Stimulated activated CD8-positive, alpha-beta memory T cell treated with anti-CD3 and anti-CD28 coated beads, Interleukin-2, amount 100 ng/mL, for 1 hour (primary cell): ENCODE results near the gene SORCS1.

Source experiments
- DNase-seq, 2 donors: peaks; one replicate each; pipeline ENCODE4 v3.0.0-alpha.2; 2020; ENCODE audit warnings: low read depth in 2 of 2

SORCS1 gene

DNA sequence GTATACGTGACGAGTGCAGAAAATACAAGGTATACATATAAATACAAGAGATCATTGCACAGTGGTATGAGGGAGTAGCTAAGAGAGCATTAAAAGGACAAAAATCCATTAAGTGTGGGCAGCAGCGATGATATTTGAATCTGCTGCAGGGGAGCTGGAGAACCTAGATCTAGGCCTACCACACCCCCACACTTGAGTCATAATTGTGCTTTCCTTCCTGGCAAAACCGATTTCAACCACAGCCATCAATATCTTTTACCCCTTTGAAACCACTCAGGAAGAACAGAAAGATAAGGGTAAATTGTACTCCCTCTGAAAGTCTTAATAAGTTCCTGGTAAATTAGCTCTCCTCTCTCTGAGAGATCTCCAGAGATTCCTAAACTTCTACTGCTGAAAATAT lies 345.0 kb downstream of the SORCS1 start:
- no peak for DNase-seq

GRCh38 chr10:106816318-106817085 lies 348.0 kb downstream of the SORCS1 start:
- DNase-seq: no peak

DNA sequence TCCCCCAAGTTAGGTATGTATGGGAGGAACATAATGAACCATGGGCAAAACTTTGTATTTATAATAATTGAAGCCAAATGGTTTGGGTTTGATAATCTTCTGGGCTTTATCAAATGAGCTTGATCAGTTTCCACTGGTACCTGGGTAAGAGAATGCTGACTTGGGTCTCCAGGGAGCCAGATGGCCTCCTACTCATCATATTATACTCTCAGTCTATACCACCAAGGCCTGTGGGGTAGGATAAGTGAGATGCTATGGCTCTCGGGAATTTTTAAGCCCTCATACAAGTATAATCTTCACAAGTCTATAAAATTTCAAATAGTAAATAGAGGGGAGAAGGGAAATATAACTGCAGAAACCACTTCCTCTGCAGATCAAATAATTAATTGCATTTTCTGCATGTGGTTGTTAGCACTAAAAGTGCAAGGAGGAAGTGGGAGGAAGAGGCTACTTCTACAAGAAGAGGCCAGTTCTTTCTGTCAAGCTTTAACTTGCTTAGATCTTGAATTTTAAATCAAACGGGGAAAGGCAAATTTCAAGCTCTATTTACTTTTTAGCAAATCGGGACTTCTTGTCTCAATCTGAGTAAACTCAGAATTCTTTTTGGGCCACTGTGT lies 349.0 kb downstream of the SORCS1 start:
- no peak for DNase-seq

- DNase-seq: no peak
These were observed 359.4 kb downstream of the SORCS1 start for GRCh38 chr10:106804992-106805582.

DNA sequence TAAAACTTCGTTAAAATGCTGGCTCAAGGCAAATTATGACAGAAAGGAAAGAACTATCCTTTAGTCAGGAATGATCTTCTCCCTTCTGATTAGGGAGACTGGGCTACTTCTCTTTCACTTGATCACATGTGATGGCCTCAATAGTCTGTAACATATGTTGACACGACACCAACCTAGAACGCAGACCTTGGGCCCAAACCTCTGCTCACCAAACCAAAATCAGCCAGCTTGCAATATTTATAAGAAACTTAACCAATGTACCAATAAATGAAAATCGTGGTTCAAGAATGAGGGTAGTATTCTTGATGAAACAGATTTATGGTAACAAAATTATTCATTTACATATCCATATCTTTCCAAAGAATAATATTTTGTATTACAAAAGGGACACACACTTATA lies 361.6 kb downstream of the SORCS1 start:
- DNase-seq: no peak

GRCh38 chr10:106799776-106800175 lies 364.7 kb downstream of the SORCS1 start:
- DNase-seq: no peak

DNA sequence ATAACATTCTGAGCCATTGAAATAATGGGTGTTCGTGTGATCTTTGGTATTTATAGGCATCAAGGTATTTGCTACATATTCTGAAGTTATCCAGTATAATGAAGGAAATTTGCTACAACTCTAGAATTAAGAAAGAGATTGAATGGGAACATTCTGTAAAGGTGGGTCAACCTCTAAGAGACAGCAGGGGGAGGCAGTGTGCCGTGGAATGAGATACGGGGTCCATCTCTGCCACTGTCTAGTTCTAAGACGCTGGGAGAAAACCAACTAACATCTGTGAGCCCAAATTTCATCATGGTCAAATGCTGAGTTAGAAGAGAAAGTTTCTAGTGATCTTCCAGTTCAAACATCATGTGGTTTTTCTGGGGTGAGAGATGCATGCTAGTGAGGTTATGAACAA lies 368.9 kb downstream of the SORCS1 start:
- DNase-seq: no peak

DNA sequence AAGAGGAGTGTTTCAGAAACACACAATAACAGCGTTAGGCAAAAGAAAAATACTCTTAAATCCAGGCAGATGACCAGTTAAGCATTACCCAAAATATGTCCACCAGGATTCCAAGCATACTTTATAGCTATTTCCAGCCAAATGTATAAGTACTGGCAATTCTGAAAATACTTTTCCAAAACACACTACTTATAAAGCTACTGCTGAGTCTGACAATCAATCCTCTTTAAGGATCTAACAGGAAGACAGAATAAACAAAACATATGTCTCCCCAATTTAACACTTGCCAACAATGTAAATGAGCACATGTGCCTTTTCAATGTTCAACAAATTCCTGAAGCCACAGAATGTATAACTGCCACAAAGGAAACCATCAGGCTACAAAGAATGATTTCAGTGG lies 370.9 kb downstream of the SORCS1 start:
- DNase-seq: no peak

DNA sequence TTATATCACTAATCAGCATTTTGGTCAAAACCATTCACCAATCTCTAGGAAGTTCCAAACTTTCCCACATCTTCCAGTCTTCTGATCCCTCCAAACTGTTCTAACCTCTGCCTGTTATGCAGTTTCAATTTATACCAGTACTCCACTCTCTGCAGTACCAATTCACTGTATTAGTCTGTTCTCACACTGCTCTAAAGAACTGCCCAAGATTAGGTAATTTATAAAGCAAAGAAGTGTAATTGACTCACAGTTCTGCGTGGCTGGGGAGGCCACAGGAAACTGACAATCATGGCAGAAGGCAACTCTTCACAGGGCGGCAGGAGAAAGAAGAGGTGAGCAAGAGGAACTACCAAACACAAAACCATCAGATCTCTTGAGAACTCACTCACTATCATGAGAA lies 374.9 kb downstream of the SORCS1 start:
- DNase-seq: no peak

DNA sequence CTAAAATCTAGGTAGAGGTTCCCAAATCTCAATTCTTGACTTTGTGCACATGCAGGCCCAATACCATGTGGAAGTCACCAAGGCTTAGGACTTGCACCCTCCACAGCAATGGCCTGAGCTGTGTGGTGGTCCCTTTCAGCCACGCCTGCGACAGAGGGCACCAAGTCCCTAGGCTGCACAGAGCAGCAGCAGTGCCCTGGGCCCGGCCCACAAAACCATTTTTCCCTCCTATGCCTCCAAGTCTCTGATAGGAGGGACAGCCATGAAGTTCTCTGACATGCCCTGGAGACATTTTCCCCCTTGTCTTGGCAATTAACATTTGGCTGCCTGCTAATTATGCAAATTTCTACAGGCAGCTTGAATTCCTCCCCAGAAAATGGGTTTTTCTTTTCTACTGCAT lies 375.5 kb downstream of the SORCS1 start:
- no peak for DNase-seq

- no peak for DNase-seq
These were observed 379.0 kb downstream of the SORCS1 start for GRCh38 chr10:106785528-106785927.

- DNase-seq: no peak
These were observed 383.9 kb downstream of the SORCS1 start for GRCh38 chr10:106780632-106781031.

GRCh38 chr10:106777841-106778240 lies 386.7 kb downstream of the SORCS1 start:
- DNase-seq: no peak

GRCh38 chr10:106775127-106775526 lies 389.4 kb downstream of the SORCS1 start:
- DNase-seq: no peak

GRCh38 chr10:106772957-106773356 lies 391.5 kb downstream of the SORCS1 start:
- no peak for DNase-seq

GRCh38 chr10:106771154-106771553 lies 393.4 kb downstream of the SORCS1 start:
- no peak for DNase-seq

DNA sequence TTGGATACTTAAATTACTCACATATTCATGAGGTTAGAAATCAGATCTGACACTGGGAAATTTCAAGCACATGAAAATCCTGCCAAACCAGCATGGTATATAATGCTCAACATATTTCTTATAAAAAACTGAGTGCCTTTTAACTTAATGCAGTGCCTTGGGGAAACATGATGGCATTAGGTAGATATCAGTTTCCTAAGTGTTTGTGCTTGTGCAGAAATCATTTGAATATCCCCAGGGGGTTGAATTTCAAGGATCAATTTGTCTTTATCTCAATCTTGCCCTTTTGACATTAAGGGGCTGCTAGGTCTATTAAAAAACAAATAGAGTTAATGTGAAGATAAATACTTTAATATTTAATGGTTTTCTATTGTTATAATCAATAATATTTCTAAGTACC lies 396.3 kb downstream of the SORCS1 start:
- no peak for DNase-seq

- DNase-seq: no peak
These were observed 398.6 kb downstream of the SORCS1 start for GRCh38 chr10:106765928-106766327.

GRCh38 chr10:106765241-106765754 lies 399.2 kb downstream of the SORCS1 start:
- DNase-seq: no peak

DNA sequence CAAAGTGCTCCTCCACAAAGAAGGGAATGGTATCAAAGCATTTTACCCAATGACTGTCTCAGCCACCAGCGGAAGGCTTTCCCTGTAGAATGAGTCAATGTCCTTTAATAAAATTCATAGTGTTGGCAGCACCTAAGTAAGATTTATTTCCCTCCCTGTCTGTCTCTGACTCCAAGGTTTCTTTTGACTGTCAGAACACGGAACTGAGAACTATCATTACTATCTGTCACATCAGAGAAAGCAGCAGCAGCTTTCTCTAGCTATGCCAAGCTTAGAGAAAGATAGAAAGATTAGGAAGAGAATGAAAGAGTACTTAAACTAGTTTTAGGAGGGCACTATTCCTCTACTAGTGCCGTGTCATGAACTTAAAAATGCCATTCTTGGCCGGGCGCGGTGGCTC lies 400.1 kb downstream of the SORCS1 start:
- DNase-seq: no peak

GRCh38 chr10:106761906-106762305 lies 402.6 kb downstream of the SORCS1 start:
- DNase-seq: no peak

- no peak for DNase-seq
These were observed 407.0 kb downstream of the SORCS1 start for GRCh38 chr10:106757521-106757920.

DNA sequence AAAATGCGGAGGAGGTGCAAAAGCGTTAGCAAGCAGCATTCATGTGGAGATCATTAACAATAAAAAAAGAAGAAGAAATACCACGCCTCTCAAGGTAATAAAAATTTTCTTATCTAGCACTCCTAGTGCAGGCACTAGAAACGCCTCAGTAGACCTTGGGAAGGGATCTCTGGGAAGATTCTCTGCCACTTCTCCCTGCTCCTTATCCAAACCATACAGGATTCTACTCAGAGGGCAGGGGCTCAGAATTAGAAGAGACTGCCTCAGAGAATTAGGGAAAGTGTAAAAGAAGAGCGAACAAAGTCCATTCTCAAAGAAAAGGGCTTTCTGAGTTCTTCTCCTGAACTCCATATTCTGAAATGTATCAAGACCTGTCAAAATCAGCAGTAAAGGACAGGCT lies 413.4 kb downstream of the SORCS1 start:
- DNase-seq: no peak
